IPS DF 6.9 (cell line): Measurements from ENCODE around the gene ABHD14A.

Experiments used
- DNase-seq: peaks from one replicate; pipeline ENCODE4 v3.0.0-alpha.2; 2013; ENCODE audit warnings: low read depth, low spot score
- H3K27ac ChIP-seq: one replicate; pipeline ENCODE4 v1.5.1; 2013; ENCODE audit warnings: low read length, control low read depth
- H3K27me3 ChIP-seq: 2 replicates; pipeline ENCODE4 v1.6.1; 2013; ENCODE audit warnings: mild to moderate bottlenecking, low read length; ENCODE audit not compliant: control insufficient read depth, insufficient read depth
- H3K36me3 ChIP-seq: 2 replicates; pipeline ENCODE4 v1.6.1; 2013; ENCODE audit warnings: low read length; ENCODE audit not compliant: control insufficient read depth, insufficient read depth
- H3K4me1 ChIP-seq: 2 replicates; pipeline ENCODE4 v1.6.1; 2013; ENCODE audit warnings: low read length; ENCODE audit not compliant: control insufficient read depth, insufficient read depth
- H3K4me3 ChIP-seq: 2 replicates; pipeline ENCODE4 v1.5.1; 2013; ENCODE audit warnings: mild to moderate bottlenecking, low read length
- H3K9me3 ChIP-seq: 2 replicates; pipeline ENCODE4 v1.6.1; 2013; ENCODE audit warnings: low read length, inconsistent platforms; ENCODE audit not compliant: control insufficient read depth, insufficient read depth
- WGBS: extraction: QIAGEN DNeasy Blood & Tissue Kit; methylation state at CpG from one replicate; pipeline ENCODE4 v1.1.7; 2013; ENCODE audit warnings: mixed read lengths, missing lambda C conversion rate; ENCODE audit not compliant: insufficient read length, insufficient coverage; 5-methylcytosine and 5-hydroxymethylcytosine counted together

The ABHD14A gene

DNA sequence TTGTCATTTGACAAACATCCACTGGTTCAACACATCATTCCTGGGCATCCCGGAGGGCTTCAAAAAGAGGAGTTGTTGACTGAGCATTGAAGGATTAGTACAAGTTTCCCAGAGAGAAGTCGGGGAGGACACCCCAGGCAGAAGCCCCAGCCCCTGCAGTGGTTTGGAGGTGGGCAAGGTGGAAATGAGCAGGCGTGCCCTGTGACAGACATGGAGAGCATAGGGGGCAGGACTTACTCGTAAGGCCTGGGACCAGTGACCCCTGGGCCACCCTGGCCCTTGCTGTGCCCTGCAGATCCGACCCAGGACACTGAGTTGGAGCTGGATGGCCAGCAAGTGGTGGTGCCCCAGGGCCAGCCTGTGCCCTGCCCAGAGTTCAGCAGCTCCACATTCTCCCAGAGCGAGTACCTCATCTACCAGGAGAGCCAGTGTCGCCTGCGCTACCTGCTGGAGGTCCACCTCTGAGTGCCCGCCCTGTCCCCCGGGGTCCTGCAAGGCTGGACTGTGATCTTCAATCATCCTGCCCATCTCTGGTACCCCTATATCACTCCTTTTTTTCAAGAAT, 26.8 kb upstream of the ABHD14A start:
- no CpG with 5 or more reads among the region's 10 CpGs for WGBS

DNA sequence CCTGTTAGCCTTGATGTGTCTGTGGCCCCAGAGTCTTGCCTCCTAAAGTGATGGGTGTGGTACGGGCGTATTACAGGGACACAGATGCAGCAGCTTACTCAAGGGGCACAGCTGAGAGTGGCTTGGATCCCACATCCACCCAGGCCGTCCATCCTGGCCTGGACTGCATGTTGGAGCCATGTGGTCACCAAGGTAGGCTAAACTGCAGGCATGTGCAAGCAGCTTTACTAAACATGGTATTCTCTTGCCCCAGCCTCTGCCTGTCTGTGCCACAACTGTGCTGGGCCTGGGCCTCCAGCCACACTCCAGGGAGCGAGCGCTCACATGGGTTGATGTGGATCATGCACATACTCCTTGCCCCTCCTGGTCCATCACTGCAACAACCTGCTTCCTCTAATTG, 25.7 kb upstream of the ABHD14A start:
- Histone ChIP-seq H3K9me3 (no peaks in the 10 kb centered on the region), H3K27ac (no peak overlapping the region), H3K27me3 (peaks cover 2% of the 10 kb centered on the region; the same call in 1 of the 2 replicates), H3K36me3 (no peaks in the 10 kb centered on the region), H3K4me3 (no peak overlapping the region), H3K4me1 (no peaks in the 10 kb centered on the region)
- WGBS: no CpG with 5 or more reads among the region's 5 CpGs
- DNase-seq: no peak

More for the DNA sequence above, 26.8 kb upstream of the ABHD14A start:
- Histone ChIP-seq H3K9me3 (no peaks in the 10 kb centered on the region), H3K4me1 (no peaks in the 10 kb centered on the region), H3K27ac (no peak overlapping the region), H3K27me3 (no peaks in the 10 kb centered on the region; the same call in 1 of the 2 replicates), H3K4me3 (no peak overlapping the region), H3K36me3 (no peaks in the 10 kb centered on the region)
- DNase-seq: no peak

DNA sequence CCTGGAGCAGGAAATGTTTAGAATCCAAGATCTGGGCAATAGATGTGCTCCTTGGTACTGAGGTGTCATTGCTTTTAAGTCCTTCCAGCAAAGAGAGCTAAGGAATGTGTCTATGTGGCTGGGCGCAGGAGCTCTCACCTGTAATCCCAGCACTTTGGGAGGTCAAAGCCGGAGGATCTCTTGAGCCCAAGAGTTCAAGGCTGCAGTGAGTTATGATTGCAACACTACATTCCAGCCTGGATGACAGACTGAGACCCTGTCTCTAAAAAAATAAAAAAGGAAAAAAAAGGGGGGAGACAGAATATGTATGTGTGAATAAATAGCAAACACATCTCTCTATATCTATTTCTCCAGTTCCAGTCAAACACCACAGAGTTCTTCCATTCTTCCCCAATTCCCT, 24.0 kb upstream of the ABHD14A start:
- H3K27me3 ChIP-seq: peaks cover 15% of the 10 kb centered on the region

DNA sequence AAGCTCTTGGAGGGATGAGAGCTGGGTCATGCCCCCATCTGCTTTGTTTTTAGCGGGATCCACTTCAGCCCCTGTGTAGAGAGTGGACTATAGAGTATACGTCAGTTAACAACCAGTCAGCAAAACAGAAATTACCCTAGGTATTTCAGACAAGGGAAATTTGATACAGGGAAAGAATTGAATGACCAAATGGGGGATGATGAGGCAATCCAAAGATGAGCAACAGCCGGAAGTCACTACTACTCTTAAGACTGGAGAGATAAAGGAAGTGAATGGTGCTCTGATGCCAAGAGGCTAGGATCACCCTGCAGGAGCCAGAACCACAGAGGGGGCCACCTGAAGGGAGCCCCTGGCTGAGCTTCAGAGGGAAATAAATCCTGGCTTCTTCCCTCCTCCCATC, 21.4 kb upstream of the ABHD14A start:
- peaks cover 5% of the 10 kb centered on the region for H3K4me1 ChIP-seq
- no peaks in the 10 kb centered on the region for H3K9me3 ChIP-seq
- no peak for DNase-seq
- no CpG with 5 or more reads among the region's 3 CpGs for WGBS
- peaks cover 15% of the 10 kb centered on the region for H3K27me3 ChIP-seq
- no peak overlapping the region for H3K27ac ChIP-seq
- no peak overlapping the region for H3K4me3 ChIP-seq
- no peaks in the 10 kb centered on the region for H3K36me3 ChIP-seq

More for the DNA sequence above, 24.0 kb upstream of the ABHD14A start:
- no CpG with 5 or more reads among the region's 2 CpGs for WGBS
- Histone ChIP-seq H3K36me3 (no peaks in the 10 kb centered on the region), H3K4me3 (no peak overlapping the region), H3K9me3 (no peaks in the 10 kb centered on the region), H3K4me1 (peaks cover 2% of the 10 kb centered on the region), H3K27ac (no peak overlapping the region)
- DNase-seq: no peak

DNA sequence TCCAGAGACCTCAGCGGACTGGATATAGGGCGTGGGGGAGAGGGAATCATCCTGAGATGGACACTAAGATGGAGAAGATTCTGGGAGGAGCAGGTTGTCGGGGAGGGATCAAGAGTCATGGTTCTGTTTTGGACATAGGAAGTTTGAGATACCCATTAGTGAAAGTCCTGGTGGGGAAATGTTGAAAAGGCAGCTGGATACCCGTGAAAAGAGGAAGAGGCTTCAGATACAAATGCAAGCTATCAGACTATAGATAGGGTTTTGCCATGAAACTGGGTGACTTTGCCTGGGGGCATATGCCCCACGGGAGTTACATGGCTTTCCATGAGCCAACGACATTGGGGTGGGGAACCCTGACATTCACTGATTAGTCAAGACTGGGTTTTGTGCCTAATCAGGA, 20.8 kb upstream of the ABHD14A start:
- Histone ChIP-seq H3K27ac (no peak overlapping the region), H3K27me3 (peaks cover 15% of the 10 kb centered on the region), H3K36me3 (no peaks in the 10 kb centered on the region), H3K9me3 (no peaks in the 10 kb centered on the region), H3K4me3 (no peak overlapping the region), H3K4me1 (peaks cover 5% of the 10 kb centered on the region)
- no CpG with 5 or more reads among the region's 6 CpGs for WGBS
- DNase-seq: no peak

DNA sequence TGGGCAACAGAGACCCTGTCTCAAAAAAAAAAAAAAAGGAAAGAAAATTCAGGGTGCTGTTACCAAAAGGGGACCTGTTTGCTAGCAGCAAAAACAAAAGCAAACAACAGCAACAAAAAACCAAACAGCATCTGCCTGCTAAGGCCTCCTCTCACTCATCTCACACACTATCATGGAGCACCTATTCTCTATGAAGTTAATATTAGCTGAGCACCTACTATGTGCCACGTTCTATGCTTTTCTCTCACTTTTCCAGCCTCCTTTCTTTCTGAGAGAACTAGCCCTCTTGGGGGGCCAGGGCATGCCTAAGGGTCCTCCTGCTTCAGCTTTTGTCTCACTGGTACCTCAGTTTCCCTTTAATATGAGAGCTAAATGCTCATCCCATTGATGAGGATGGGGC, 20.2 kb upstream of the ABHD14A start:
- no peaks in the 10 kb centered on the region for H3K9me3 ChIP-seq
- no peaks in the 10 kb centered on the region for H3K36me3 ChIP-seq
- no peak overlapping the region for H3K4me3 ChIP-seq
- peaks cover 15% of the 10 kb centered on the region for H3K27me3 ChIP-seq
- DNase-seq: no peak
- no peak overlapping the region for H3K27ac ChIP-seq
- peaks cover 5% of the 10 kb centered on the region for H3K4me1 ChIP-seq
- WGBS: no CpG with 5 or more reads among the region's 1 CpG

DNA sequence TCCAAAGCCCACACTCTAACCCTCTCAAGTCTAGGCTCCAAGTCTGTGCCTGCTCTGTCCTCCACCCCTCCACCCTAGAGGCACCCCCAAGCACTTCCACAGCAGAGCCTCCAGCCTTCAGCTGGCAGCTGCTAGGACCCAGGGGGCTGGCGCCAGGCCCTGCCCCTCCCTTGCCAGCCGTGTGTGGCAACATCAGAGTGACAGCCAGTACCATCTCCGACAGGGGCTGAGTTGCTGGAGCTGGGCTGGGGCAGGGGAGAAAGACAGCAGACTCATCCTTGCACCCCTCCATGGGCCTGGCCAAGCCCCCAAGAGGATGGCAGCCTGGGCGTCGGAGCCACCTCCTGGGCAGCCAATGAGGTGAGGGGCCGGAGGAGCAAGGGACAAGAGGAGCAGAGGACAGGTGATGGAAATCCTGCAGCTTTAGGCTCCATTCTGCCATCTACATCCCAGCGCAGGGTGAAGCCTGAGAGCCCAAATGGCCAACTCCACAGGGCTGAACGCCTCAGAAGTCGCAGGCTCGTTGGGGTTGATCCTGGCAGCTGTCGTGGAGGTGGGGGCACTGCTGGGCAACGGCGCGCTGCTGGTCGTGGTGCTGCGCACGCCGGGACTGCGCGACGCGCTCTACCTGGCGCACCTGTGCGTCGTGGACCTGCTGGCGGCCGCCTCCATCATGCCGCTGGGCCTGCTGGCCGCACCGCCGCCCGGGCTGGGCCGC, 19.5 kb upstream of the ABHD14A start, which contains the start of gene GPR62:
Gene GPR62, plus strand, starts transcription at position 207 of the 718 bp plus-strand sequence. Its CDS starts 272 bp downstream, at position 479.
- H3K27me3 ChIP-seq: peaks cover 15% of the 10 kb centered on the region
- H3K9me3 ChIP-seq: no peaks in the 10 kb centered on the region
- H3K4me1 ChIP-seq: peaks cover 5% of the 10 kb centered on the region
- no peaks in the 10 kb centered on the region for H3K36me3 ChIP-seq
- no peak within 1 kb of the TSS for H3K27ac ChIP-seq
- peak within 1 kb of the TSS; percentile 26; the same call in 1 of the 2 replicates for H3K4me3 ChIP-seq
- WGBS: no CpG with 5 or more reads among the region's 33 CpGs
- no peak for DNase-seq

DNA sequence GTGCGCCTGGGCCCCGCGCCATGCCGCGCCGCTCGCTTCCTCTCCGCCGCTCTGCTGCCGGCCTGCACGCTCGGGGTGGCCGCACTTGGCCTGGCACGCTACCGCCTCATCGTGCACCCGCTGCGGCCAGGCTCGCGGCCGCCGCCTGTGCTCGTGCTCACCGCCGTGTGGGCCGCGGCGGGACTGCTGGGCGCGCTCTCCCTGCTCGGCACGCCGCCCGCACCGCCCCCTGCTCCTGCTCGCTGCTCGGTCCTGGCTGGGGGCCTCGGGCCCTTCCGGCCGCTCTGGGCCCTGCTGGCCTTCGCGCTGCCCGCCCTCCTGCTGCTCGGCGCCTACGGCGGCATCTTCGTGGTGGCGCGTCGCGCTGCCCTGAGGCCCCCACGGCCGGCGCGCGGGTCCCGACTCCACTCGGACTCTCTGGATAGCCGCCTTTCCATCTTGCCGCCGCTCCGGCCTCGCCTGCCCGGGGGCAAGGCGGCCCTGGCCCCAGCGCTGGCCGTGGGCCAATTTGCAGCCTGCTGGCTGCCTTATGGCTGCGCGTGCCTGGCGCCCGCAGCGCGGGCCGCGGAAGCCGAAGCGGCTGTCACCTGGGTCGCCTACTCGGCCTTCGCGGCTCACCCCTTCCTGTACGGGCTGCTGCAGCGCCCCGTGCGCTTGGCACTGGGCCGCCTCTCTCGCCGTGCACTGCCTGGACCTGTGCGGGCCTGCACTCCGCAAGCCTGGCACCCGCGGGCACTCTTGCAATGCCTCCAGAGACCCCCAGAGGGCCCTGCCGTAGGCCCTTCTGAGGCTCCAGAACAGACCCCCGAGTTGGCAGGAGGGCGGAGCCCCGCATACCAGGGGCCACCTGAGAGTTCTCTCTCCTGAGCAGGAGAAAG, 18.7 kb upstream of the ABHD14A start:
- Histone ChIP-seq H3K27ac (no peak overlapping the region), H3K27me3 (peaks cover 15% of the 10 kb centered on the region), H3K9me3 (no peaks in the 10 kb centered on the region), H3K4me1 (peaks cover 5% of the 10 kb centered on the region), H3K4me3 (peak overlapping the region; percentile 26; the same call in 1 of the 2 replicates), H3K36me3 (no peaks in the 10 kb centered on the region)
- DNase-seq: no peak
- no CpG with 5 or more reads among the region's 97 CpGs for WGBS

DNA sequence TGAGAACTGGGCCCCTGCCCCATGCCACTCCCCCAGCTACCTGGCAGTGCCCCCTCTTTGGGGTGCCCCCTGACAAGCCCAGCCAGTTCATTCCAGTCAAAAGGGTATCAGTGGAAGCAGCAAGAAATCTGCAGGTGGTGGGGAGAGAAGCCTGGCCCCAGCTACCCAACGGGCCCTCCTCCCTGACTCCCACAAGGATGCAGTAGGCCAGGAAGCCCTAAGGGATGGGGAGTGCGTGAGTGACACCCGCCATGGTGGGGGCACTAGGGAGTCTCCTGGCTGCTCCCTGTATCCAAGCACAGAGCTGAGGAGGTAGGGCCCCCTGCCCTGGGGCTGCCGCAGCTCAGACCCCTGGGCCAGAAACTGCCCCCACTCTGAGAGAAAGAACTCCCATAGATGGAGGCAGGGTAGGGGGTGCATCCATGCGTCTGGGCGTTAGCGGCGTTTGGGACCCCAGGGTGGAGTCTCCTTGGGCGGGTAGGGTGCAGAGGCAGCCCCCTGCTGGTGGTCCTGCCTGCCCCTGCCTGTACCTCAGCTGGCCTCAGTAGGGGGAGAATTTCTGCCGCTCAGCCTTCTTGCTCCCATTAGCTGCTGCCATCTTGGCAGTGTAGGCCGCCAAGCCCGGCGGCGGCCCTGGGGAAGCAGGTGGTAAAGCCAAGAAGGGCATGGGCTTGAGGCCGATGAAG, 17.2 kb upstream of the ABHD14A start:
- no peaks in the 10 kb centered on the region for H3K9me3 ChIP-seq
- no peaks in the 10 kb centered on the region for H3K36me3 ChIP-seq
- WGBS: no CpG with 5 or more reads among the region's 15 CpGs
- DNase-seq: no peak
- no peak overlapping the region for H3K27ac ChIP-seq
- peaks cover 15% of the 10 kb centered on the region for H3K27me3 ChIP-seq
- no peak overlapping the region for H3K4me3 ChIP-seq
- peaks cover 5% of the 10 kb centered on the region for H3K4me1 ChIP-seq
